Right lobe of liver (tissue), 4 donors: Measurements from ENCODE around the gene SLC49A3.

ENCODE experiments used
- CTCF ChIP-seq, 4 donors: fragments of 200-600 bp in 3 of 4; fragments of 450-650 bp in 1 of 4; IDR thresholded peaks; one replicate each; pipeline versions ENCODE4 v1.5.1 to v1.8.0; 2016 to 2022; ENCODE audit warnings: antibody characterized with exemption in 4 of 4, mild to moderate bottlenecking in 2 of 4
- POLR2A ChIP-seq: fragments of 450-650 bp; IDR thresholded peaks from one replicate; pipeline ENCODE4 v1.6.1; 2017; ENCODE audit warnings: antibody characterized with exemption, mild to moderate bottlenecking
- donor health status: DM: no; HTN: no; CAD: no.
- donor health status: DM: no; HTN: no; CAD: no.
- donor health status: DM: no; HTN: yes; CAD: no.

GRCh38 chr4:677431-678293, 11.3 kb downstream of the SLC49A3 start:
- TF ChIP-seq CTCF (IDR thresholded peaks at IDR 0.05) (no peak), POLR2A (no peak)
